ENCODE results near the gene DTNA.

Gene DTNA

GRCh38 chr18:34844732-34845459 is 134.8 kb downstream of the DTNA start:
- TF ChIP-seq CTBP1 (IDR thresholded peaks at IDR 0.05; ENCODE audit: borderline replicate concordance), result no peak
- TF ChIP-seq NFRKB (IDR thresholded peaks at IDR 0.05), result no peak
- no peak for TF ChIP-seq HDGF (IDR thresholded peaks at IDR 0.05; ENCODE audit: borderline replicate concordance)
- TF ChIP-seq L3MBTL2 (conservative IDR thresholded peaks at IDR 0.05), result no peak
- no peak for TF ChIP-seq SUZ12 (IDR thresholded peaks at IDR 0.05)
- no peak for TF ChIP-seq ELF4 (IDR thresholded peaks at IDR 0.05)
- no peak for TF ChIP-seq PKNOX1 (IDR thresholded peaks at IDR 0.05)
- TF ChIP-seq SP1 (IDR thresholded peaks at IDR 0.05), result no peak
- TF ChIP-seq LEF1 (IDR thresholded peaks at IDR 0.05; ENCODE audit: borderline replicate concordance), result no peak
- no peak for TF ChIP-seq FOXM1 (IDR thresholded peaks at IDR 0.05; ENCODE audit: borderline replicate concordance)
- TF ChIP-seq ARNT (IDR thresholded peaks at IDR 0.05), result no peak
- TF ChIP-seq FOXA1 (IDR thresholded peaks at IDR 0.05), result no peak
- no peak for TF ChIP-seq TARDBP (IDR thresholded peaks at IDR 0.05)
- no peak for TF ChIP-seq ZNF384 (IDR thresholded peaks at IDR 0.05)
- no peak for TF ChIP-seq BHLHE40 (IDR thresholded peaks at IDR 0.05; ENCODE audit: borderline replicate concordance)
- TF ChIP-seq FOXK2 (IDR thresholded peaks at IDR 0.05), result no peak
- DNase-seq (ENCODE audit: extremely low spot score), result no peak
- ChIA-PET POLR2A (no interaction called here), CTCF (interaction anchor here (0.5 kb wide), 1 partner anchor 722 kb away, joined by 3 read pairs; no protein-coding TSS in a partner anchor)

- DNase-seq (ENCODE audit: extremely low spot score), result no peak
- ChIA-PET CTCF (interaction anchor here (1.1 kb wide), 1 partner anchor 19 kb away, joined by 4 read pairs; no protein-coding TSS in a partner anchor), POLR2A (no interaction called here)
- TF ChIP-seq SP1 (IDR thresholded peaks at IDR 0.05), result no peak
These were observed 137.3 kb downstream of the DTNA start for GRCh38 chr18:34847408-34847807.

GRCh38 chr18:34848156-34848555 is 138.1 kb downstream of the DTNA start:
- ChIA-PET POLR2A (no interaction called here), CTCF (interaction anchor here (0.9 kb wide), 1 partner anchor 11 kb away, joined by 3 read pairs; no protein-coding TSS in a partner anchor)
- DNase-seq (ENCODE audit: extremely low spot score), result no peak
- TF ChIP-seq HDGF (IDR thresholded peaks at IDR 0.05; ENCODE audit: borderline replicate concordance) (no peak), NFRKB (IDR thresholded peaks at IDR 0.05) (no peak), CTBP1 (IDR thresholded peaks at IDR 0.05; ENCODE audit: borderline replicate concordance) (no peak), ZNF384 (IDR thresholded peaks at IDR 0.05) (no peak), LEF1 (IDR thresholded peaks at IDR 0.05; ENCODE audit: borderline replicate concordance) (no peak), FOXK2 (IDR thresholded peaks at IDR 0.05) (no peak)

GRCh38 chr18:34848695-34849094 is 138.6 kb downstream of the DTNA start:
- no peak for DNase-seq (ENCODE audit: extremely low spot score)
- TF ChIP-seq ARNT (IDR thresholded peaks at IDR 0.05) (no peak), TARDBP (IDR thresholded peaks at IDR 0.05) (no peak), BHLHE40 (IDR thresholded peaks at IDR 0.05; ENCODE audit: borderline replicate concordance) (no peak), SUZ12 (IDR thresholded peaks at IDR 0.05) (no peak), FOXA1 (IDR thresholded peaks at IDR 0.05) (no peak)
- ChIA-PET POLR2A (no interaction called here), CTCF (interaction anchor here (0.9 kb wide), 1 partner anchor 11 kb away, joined by 3 read pairs; no protein-coding TSS in a partner anchor)

- no peak for DNase-seq (ENCODE audit: extremely low spot score)
- POLR2A ChIA-PET, result no interaction called here
- TF ChIP-seq PKNOX1 (IDR thresholded peaks at IDR 0.05) (peak; percentile 46; the same call in 1 of the 2 replicates), HDGF (IDR thresholded peaks at IDR 0.05; ENCODE audit: borderline replicate concordance) (no peak)
- CTCF ChIA-PET, result no interaction called here
These were observed 147.2 kb downstream of the DTNA start for GRCh38 chr18:34857320-34857719.

GRCh38 chr18:34858188-34858587 is 148.1 kb downstream of the DTNA start:
- ChIA-PET POLR2A (no interaction called here), CTCF (no interaction called here)
- TF ChIP-seq NFRKB (IDR thresholded peaks at IDR 0.05) (no peak), ARNT (IDR thresholded peaks at IDR 0.05) (no peak)
- DNase-seq (ENCODE audit: extremely low spot score), result no peak

GRCh38 chr18:34859496-34859895 is 149.4 kb downstream of the DTNA start:
- DNase-seq (ENCODE audit: extremely low spot score), result no peak
- CTCF ChIA-PET, result no interaction called here
- POLR2A ChIA-PET, result no interaction called here

GRCh38 chr18:34862561-34862960 is 152.5 kb downstream of the DTNA start:
- CTCF ChIA-PET, result interaction anchor here (1.1 to 1.2 kb wide), 2 partner anchors 10 to 281 kb away, joined by 3 read pairs; no protein-coding TSS in a partner anchor
- no peak for DNase-seq (ENCODE audit: extremely low spot score)
- POLR2A ChIA-PET, result no interaction called here
- no peak for TF ChIP-seq PKNOX1 (IDR thresholded peaks at IDR 0.05)
- TF ChIP-seq SP1 (IDR thresholded peaks at IDR 0.05), result no peak
- no peak for TF ChIP-seq LEF1 (IDR thresholded peaks at IDR 0.05; ENCODE audit: borderline replicate concordance)
- no peak for TF ChIP-seq ARNT (IDR thresholded peaks at IDR 0.05)
- no peak for TF ChIP-seq FOXK2 (IDR thresholded peaks at IDR 0.05)
- no peak for TF ChIP-seq FOXM1 (IDR thresholded peaks at IDR 0.05; ENCODE audit: borderline replicate concordance)
- no peak for TF ChIP-seq BHLHE40 (IDR thresholded peaks at IDR 0.05; ENCODE audit: borderline replicate concordance)
- no peak for TF ChIP-seq CTBP1 (IDR thresholded peaks at IDR 0.05; ENCODE audit: borderline replicate concordance)
- no peak for TF ChIP-seq FOXA1 (IDR thresholded peaks at IDR 0.05)
- TF ChIP-seq L3MBTL2 (conservative IDR thresholded peaks at IDR 0.05), result no peak
- no peak for TF ChIP-seq ELF4 (IDR thresholded peaks at IDR 0.05)
- TF ChIP-seq HDGF (IDR thresholded peaks at IDR 0.05; ENCODE audit: borderline replicate concordance), result no peak
- TF ChIP-seq SUZ12 (IDR thresholded peaks at IDR 0.05), result no peak
- no peak for TF ChIP-seq NFRKB (IDR thresholded peaks at IDR 0.05)
- no peak for TF ChIP-seq ZNF384 (IDR thresholded peaks at IDR 0.05)
- TF ChIP-seq TARDBP (IDR thresholded peaks at IDR 0.05), result no peak

More at GRCh38 chr18:34859496-34859895, 149.4 kb downstream of the DTNA start:
- no peak for TF ChIP-seq FOXM1 (IDR thresholded peaks at IDR 0.05; ENCODE audit: borderline replicate concordance)
- TF ChIP-seq BHLHE40 (IDR thresholded peaks at IDR 0.05; ENCODE audit: borderline replicate concordance), result no peak
- TF ChIP-seq ZNF384 (IDR thresholded peaks at IDR 0.05), result no peak
- TF ChIP-seq FOXA1 (IDR thresholded peaks at IDR 0.05), result no peak
- no peak for TF ChIP-seq NFRKB (IDR thresholded peaks at IDR 0.05)
- no peak for TF ChIP-seq ELF4 (IDR thresholded peaks at IDR 0.05)
- TF ChIP-seq FOXK2 (IDR thresholded peaks at IDR 0.05), result no peak
- no peak for TF ChIP-seq SUZ12 (IDR thresholded peaks at IDR 0.05)

All from HEK293T (cell line).